GM19328 (cell line): ENCODE data around the gene VGLL3.
"Not testable (repeated sequence)": the region's sequence is repeated elsewhere in the genome, so short reads cannot be mapped to it uniquely, and the experiment has no call there.

ENCODE experiments used
- ATAC-seq: cut with Tn5 transposase; IDR thresholded peaks from one replicate; pipeline ENCODE4 v1.9.1; 2021; ENCODE audit warnings: mild to moderate bottlenecking, moderate library complexity; ENCODE audit not compliant: unreplicated experiment

The VGLL3 gene

DNA sequence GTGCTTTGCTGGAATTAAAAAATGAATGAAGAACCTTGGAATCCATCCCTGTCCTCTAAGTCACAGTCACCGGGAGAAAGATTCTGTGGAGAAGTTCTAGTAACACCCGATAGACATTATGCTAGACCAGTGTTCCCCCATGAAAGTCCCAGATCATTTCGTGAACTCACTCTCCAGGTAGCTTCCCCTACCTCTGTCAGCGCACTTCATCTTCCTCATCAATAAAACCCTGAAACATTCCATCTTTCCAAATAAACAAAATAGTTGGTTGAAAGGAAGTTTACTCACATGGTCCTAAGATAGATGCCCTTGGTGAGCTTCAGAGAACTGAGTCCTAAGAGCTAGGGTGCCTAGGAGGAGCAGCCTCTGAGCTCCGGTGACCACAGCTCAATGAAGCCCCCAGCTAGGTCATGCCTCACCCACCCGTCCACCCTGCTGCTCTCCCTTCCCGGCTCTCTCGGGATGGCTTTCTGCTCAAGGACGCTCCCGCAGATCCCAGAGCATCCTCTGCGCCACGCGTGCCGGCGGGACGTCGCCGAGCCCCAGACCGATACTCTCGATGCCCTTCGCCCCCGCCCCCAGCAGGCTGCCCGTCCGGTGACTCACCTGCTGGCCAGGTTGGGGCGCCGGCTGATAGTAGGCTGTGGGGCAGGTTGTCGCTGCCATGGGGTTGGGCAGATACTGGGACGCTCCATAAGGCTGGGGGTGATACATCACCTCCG is 776 bp downstream of the VGLL3 start:
- ATAC-seq = no peak

DNA sequence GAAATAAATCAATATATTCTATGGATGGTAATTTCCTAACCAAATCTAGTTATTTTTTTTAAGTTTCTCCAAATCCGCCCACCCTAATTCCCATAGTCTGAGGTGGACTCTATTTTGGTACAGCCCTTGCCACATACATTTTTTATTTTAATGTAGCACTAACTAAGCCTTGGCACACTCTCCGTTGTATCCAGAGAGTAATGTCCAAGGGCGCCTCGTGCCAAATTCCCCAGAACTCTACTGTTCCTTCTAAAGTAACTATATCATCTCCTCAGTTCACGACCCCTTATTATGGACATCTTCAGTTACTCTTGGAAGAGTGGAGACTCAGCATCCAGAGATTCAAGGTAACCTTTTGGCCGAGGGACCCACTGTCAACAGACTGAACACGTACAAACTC is 1.3 kb downstream of the VGLL3 start:
- ATAC-seq = no peak

DNA sequence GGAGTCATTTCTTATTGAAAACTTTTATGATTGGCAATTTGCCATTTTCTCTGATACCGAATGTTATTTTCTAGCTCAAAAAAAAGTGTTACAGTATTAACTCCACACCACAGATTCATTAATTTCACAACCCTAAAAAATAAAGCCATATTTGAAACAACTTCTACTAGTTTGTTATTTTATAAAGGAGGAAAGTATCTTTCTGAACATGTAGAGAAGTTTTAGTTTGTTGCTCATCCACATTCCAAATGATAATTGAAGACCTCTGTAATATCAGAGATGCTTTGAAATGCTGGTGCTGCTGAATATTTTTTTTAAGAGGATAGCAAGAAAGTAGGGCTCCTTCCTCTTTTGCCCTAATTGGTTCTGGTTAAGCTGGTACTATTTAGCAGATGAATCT is 1.9 kb downstream of the VGLL3 start:
- ATAC-seq = no peak

DNA sequence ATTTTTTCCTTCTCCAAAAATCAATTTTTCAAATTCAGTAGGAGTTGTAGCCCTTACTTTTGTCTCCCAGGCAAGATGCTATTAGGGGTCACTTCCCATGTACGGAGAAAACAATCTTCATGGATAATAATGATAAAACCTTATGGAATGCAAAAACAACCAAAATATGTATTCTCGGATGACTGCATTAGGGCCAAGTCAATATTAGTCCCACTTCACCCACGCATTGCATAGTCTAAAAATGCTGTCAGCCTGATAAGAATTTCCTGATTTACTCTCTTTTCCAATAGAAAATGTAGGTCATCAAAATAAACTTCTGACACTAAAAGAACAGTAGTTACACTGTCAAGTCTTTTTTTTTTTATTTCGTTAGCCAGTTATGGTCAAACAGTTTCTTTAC is 2.7 kb downstream of the VGLL3 start:
- ATAC-seq = no peak

DNA sequence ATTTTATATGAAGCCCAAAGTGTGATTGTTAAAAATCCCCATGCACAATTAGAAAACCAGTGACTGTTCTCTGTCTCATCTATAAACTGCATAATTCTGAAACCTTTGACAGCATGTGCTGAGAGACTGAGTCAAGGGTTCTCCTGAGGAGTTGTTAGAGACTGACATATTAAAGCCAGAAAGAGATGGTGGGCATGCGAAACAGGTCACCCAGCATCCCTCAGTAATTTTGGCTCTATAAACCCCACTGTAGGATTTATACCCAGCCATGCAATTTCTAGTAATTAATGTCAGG is 3.6 kb downstream of the VGLL3 start:
- no peak for ATAC-seq

DNA sequence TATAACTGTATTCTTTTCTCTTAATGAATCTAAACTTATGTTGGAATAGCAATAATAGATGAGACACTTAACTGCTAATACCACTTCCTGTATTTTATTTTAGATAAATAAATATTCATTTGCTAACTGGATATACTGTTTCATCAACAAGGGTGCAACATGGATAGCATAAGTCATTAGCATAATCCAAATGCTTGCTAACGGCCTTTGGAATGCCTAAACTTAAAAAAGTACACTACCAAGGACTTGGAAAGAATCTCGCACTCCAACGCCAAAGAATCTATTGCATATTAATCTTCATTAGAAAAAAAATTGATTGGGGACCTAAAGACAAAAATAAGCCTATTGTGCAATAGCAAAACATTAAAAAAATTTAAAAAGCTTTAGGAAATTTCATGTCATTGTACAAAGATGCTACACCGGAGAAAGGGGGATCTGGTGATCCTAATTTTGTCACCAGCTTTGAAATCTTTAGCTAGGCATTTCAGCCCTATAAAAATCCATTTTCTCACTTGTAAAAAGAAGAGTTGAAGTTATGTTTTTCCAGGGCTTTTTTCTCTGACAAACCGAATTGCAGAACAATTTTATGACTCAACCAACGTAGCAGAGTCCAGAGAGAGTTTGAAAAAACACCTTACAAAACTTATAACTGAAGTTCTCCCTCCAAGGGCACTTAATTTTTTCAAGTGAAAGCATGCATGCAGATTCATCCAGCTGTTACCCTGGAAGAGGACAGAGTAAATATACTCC is 4.1 kb downstream of the VGLL3 start:
- ATAC-seq = no peak

DNA sequence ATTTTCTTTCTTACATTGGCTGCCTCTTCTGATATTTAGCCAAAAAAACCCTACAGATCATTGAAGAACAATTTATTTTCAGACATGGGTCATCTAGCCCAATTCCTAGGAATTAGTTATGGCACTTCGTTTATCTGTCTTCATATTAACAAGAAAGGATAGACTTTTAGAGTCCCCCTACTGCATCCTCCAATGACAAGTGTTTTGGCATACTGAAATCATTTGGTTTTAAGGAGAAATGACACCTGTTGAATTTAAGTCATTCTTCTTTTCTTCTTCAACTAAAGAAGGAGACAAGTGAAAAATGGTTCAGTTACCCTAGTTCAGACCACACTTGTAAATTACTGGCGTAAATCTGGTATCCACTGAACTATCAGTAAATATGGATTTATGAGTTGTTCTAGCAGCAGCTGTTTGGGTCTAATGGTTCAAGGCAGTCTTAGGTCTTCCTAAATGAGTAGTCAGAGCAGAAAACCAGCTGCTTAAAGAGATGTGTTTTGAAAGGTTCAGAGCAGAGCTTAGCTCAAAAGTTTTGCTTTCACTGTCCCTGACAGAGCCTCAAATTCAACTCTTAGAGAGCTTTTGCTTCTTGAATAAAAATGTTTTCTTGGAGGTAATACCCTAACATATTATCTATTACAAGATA is 5.6 kb downstream of the VGLL3 start:
- no peak for ATAC-seq

GRCh38 chr3:86984271-86984670 is 6.7 kb downstream of the VGLL3 start:
- ATAC-seq = no peak

- ATAC-seq = no peak
Measured at GRCh38 chr3:86982883-86983282, 8.1 kb downstream of the VGLL3 start.

- ATAC-seq = no peak
Measured at GRCh38 chr3:86978111-86978551, 12.8 kb downstream of the VGLL3 start.

DNA sequence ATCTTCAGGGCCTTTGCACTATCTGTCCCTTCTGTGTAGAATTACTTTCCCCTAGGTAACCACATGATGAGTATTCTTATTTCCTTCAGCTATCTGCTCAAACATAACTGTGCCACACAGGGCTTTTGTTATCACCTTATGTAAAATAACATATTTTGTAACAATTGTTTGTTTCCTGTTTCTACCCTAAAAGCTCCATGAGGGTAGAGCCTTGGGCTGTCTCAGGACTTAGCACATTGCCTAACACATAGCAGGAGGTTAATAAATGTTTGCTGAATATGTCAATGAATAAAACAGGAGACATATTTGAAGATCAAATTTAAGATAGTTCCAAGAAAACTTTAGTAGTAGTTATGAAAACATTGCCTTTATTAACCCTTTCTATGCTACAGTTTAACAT is 14.7 kb downstream of the VGLL3 start:
- ATAC-seq = no peak

- not testable (repeated sequence) for ATAC-seq
Measured at GRCh38 chr3:86974177-86974576, 16.8 kb downstream of the VGLL3 start.

- no peak for ATAC-seq
Measured at GRCh38 chr3:86973440-86973839, 17.5 kb downstream of the VGLL3 start.

GRCh38 chr3:86969500-86970189 is 21.3 kb downstream of the VGLL3 start:
- ATAC-seq = peak; percentile 65

GRCh38 chr3:86968244-86968932 is 22.6 kb downstream of the VGLL3 start:
- no peak for ATAC-seq

GRCh38 chr3:86967062-86967461 is 23.9 kb downstream of the VGLL3 start:
- ATAC-seq = no peak

DNA sequence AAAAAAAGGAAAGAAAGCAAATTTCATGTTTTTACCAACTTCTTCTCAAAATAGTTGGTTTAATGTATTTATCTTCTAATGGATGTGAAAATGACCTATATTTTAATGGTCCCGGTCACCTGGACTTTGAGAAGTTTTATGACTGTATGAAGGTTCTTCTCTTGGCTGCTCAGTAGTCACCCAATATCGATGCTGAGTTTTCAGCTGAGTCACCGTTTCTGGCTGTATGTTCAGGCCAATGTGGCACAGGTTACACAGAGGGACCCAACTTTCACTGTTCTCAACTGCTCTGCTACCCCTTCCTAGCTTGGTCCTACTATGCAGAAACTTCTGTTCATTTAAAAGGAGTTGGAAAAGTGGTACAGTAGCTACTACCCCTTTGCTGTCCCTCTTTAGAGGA is 25.8 kb downstream of the VGLL3 start:
- ATAC-seq = no peak

- no peak for ATAC-seq
Measured at GRCh38 chr3:86963611-86964010, 27.3 kb downstream of the VGLL3 start.

GRCh38 chr3:86961297-86961696 is 29.7 kb downstream of the VGLL3 start:
- no peak for ATAC-seq

- ATAC-seq = no peak
Measured at GRCh38 chr3:86960550-86960949, 30.4 kb downstream of the VGLL3 start.

- no peak for ATAC-seq
Measured at GRCh38 chr3:86958534-86958933, 32.4 kb downstream of the VGLL3 start.
